H1 (cell line): ENCODE data around the gene RHEX. TPM values are rescaled to one million over a fixed set of nuclear protein-coding genes. Genes with fewer than 3 reads are reported as not detected.
"Not testable (repeated sequence)": the region's sequence is repeated elsewhere in the genome, so short reads cannot be mapped to it uniquely, and the experiment has no call there.

Experiments used
- CTCF ChIA-PET: fragments of 300-600 bp; sonication (Branson Sonifier 250); formaldehyde crosslinking; loops from one replicate; lab custom pipeline; 2021; ENCODE audit not compliant: partially characterized antibody; lab: Charles Lee
- POLR2A ChIA-PET: fragments of 300-600 bp; sonication (Branson Sonifier 250); formaldehyde crosslinking; loops from one replicate; lab custom pipeline; 2021; ENCODE audit warnings: inconsistent platforms; ENCODE audit not compliant: partially characterized antibody; lab: Charles Lee
- DNase-seq, 2 experiments: peaks; one replicate each; pipeline versions ENCODE4 v3.0.0 to v3.0.0-alpha.2; 2010 to 2022; ENCODE audit warnings: low spot score in 2 of 2, low read depth in 1 of 2, mixed read lengths in 1 of 2
- FAIRE-seq: peaks from 2 replicates; lab custom pipeline; 2011; peaks lifted over from hg19 to GRCh38; lab: Jason Lieb, UNC
- H2AFZ ChIP-seq: 2 replicates; pipeline ENCODE4 v1.8.1; 2012; ENCODE audit warnings: low read length, inconsistent platforms
- H2AK5ac ChIP-seq: 2 replicates; pipeline ENCODE4 v1.6.1; 2013; ENCODE audit warnings: low read depth, low read length
- H2BK120ac ChIP-seq: replicated peaks from 2 replicates; pipeline ENCODE3; 2013; ENCODE audit warnings: low read depth, low read length, inconsistent platforms
- H2BK12ac ChIP-seq: 2 replicates; pipeline ENCODE4 v1.6.1; 2013; ENCODE audit warnings: low read depth, low read length
- H2BK15ac ChIP-seq: 2 replicates; pipeline ENCODE4 v1.6.1; 2013; ENCODE audit warnings: low read length
- H2BK20ac ChIP-seq: 2 replicates; pipeline ENCODE4 v1.6.1; 2013; ENCODE audit warnings: low read length
- H2BK5ac ChIP-seq: 2 replicates; pipeline ENCODE4 v1.6.1; 2013; ENCODE audit warnings: low read depth, low read length
- H3K14ac ChIP-seq: 2 replicates; pipeline ENCODE4 v1.6.1; 2013; ENCODE audit warnings: inconsistent platforms; ENCODE audit not compliant: insufficient read length
- H3K18ac ChIP-seq: 2 replicates; pipeline ENCODE4 v1.6.1; 2013; ENCODE audit warnings: low read length; ENCODE audit errors: extremely low read depth
- H3K23ac ChIP-seq: 2 replicates; pipeline ENCODE4 v1.6.1; 2013; ENCODE audit warnings: inconsistent platforms; ENCODE audit not compliant: insufficient read length
- H3K23me2 ChIP-seq: 2 replicates; pipeline ENCODE4 v1.6.1; 2013; ENCODE audit warnings: low read depth, low read length
- H3K27ac ChIP-seq: 2 replicates; pipeline ENCODE4 v1.6.1; 2011; ENCODE audit warnings: low read depth, low read length, inconsistent platforms
- H3K27me3 ChIP-seq, 4 experiments: replicated peaks in 1 of 4; 1 replicate in 1 of 4; 2 replicates in 3 of 4; pipeline versions ENCODE4 v1.6.1 to v1.8.1; 2011 to 2013; ENCODE audit warnings: low read length in 3 of 4, mild to moderate bottlenecking in 3 of 4, inconsistent platforms in 2 of 4, mixed read lengths in 2 of 4, moderate library complexity in 1 of 4; ENCODE audit not compliant: control insufficient read depth in 3 of 4, insufficient read depth in 3 of 4; ENCODE audit errors: extremely low read depth in 1 of 4
- H3K36me3 ChIP-seq, 4 experiments: 2 replicates each; pipeline versions ENCODE4 v1.6.1 to v1.8.1; 2011 to 2013; ENCODE audit warnings: mild to moderate bottlenecking in 4 of 4, low read length in 3 of 4, moderate library complexity in 2 of 4, control low read depth in 1 of 4, inconsistent platforms in 1 of 4; ENCODE audit not compliant: insufficient read depth in 4 of 4, control insufficient read depth in 2 of 4
- H3K4ac ChIP-seq: replicated peaks from 2 replicates; pipeline ENCODE3; 2013; ENCODE audit warnings: low read length, low read depth, mixed read lengths, inconsistent platforms; ENCODE audit not compliant: insufficient read length
- H3K4me1 ChIP-seq, 4 experiments: replicated peaks in 1 of 4; 1 replicate in 1 of 4; 2 replicates in 3 of 4; pipeline versions ENCODE4 v1.6.1 to v1.8.1; 2011 to 2013; ENCODE audit warnings: low read length in 3 of 4, inconsistent platforms in 2 of 4, mixed read lengths in 1 of 4; ENCODE audit not compliant: insufficient read depth in 4 of 4, control insufficient read depth in 3 of 4
- H3K4me2 ChIP-seq, 2 experiments: 2 replicates each; pipeline versions ENCODE4 v1.6.1 to v1.8.1; 2011 to 2013; ENCODE audit warnings: low read depth in 2 of 2, low read length in 2 of 2, control low read depth in 1 of 2, inconsistent platforms in 1 of 2, mild to moderate bottlenecking in 1 of 2; ENCODE audit not compliant: insufficient read depth in 1 of 2
- H3K4me3 ChIP-seq, 4 experiments: fragments of 200-600, 300-600 bp in 1 of 4; sonication (generic), shearing (Covaris generic), sonication (Bioruptor Twin) in 1 of 4; 2 replicates each; pipeline versions ENCODE4 v1.5.1 to v1.8.1; 2011 to 2016; ENCODE audit warnings: low read length in 4 of 4, low read depth in 3 of 4, control low read depth in 2 of 4, inconsistent platforms in 2 of 4, mild to moderate bottlenecking in 2 of 4, mixed read lengths in 1 of 4, moderate library complexity in 1 of 4; ENCODE audit not compliant: insufficient read depth in 2 of 4; ENCODE audit errors: extremely low read depth in 1 of 4
- H3K56ac ChIP-seq: replicated peaks from 2 replicates; pipeline ENCODE3; 2013; ENCODE audit warnings: low read depth, mild to moderate bottlenecking, mixed read lengths, low read length, inconsistent platforms; ENCODE audit not compliant: insufficient read length
- H3K79me1 ChIP-seq: 2 replicates; pipeline ENCODE4 v1.6.1; 2013; ENCODE audit warnings: low read depth, low read length, control low read depth
- H3K79me2 ChIP-seq, 2 experiments: 2 replicates each; pipeline versions ENCODE4 v1.6.1 to v1.8.1; 2012 to 2013; ENCODE audit warnings: low read length in 2 of 2, mild to moderate bottlenecking in 2 of 2, inconsistent platforms in 1 of 2; ENCODE audit not compliant: insufficient read depth in 2 of 2, control insufficient read depth in 1 of 2
- H3K9ac ChIP-seq, 4 experiments: replicated peaks in 1 of 4; 1 replicate in 1 of 4; 2 replicates in 3 of 4; pipeline versions ENCODE4 v1.6.1 to v1.8.1; 2011 to 2013; ENCODE audit warnings: low read depth in 3 of 4, low read length in 3 of 4, control low read depth in 2 of 4, mild to moderate bottlenecking in 2 of 4, moderate library complexity in 2 of 4, inconsistent platforms in 1 of 4; ENCODE audit errors: extremely low read depth in 1 of 4
- H3K9me3 ChIP-seq, 2 experiments: 2 replicates each; pipeline versions ENCODE4 v1.6.1 to v1.8.1; 2012 to 2013; ENCODE audit warnings: mild to moderate bottlenecking in 2 of 2, moderate library complexity in 2 of 2, control low read depth in 1 of 2, inconsistent platforms in 1 of 2, low read depth in 1 of 2, low read length in 1 of 2, mixed read lengths in 1 of 2; ENCODE audit not compliant: insufficient read depth in 2 of 2
- H4K20me1 ChIP-seq, 2 experiments: replicated peaks in 1 of 2; 2 replicates each; pipeline versions ENCODE3 to v1.8.1; 2011 to 2013; ENCODE audit warnings: inconsistent platforms in 2 of 2, low read length in 2 of 2, mild to moderate bottlenecking in 1 of 2; ENCODE audit not compliant: insufficient read depth in 2 of 2, control insufficient read depth in 1 of 2
- H4K5ac ChIP-seq: 2 replicates; pipeline ENCODE4 v1.6.1; 2013; ENCODE audit warnings: low read length, low read depth, mixed read lengths, inconsistent platforms; ENCODE audit not compliant: insufficient read length
- H4K8ac ChIP-seq: 2 replicates; pipeline ENCODE4 v1.8.0; 2013; ENCODE audit warnings: mild to moderate bottlenecking, moderate library complexity, low read length, inconsistent platforms; ENCODE audit not compliant: insufficient read depth; ENCODE audit errors: extremely low read depth
- H4K91ac ChIP-seq: replicated peaks from 2 replicates; pipeline ENCODE3; 2013; ENCODE audit warnings: low read length, mixed read lengths, inconsistent platforms; ENCODE audit not compliant: insufficient read length
- WGBS, 2 experiments: shearing (Covaris generic) in 1 of 2; methylation state at CpG; one replicate each; pipeline versions ENCODE4 v1.1.6 to v1.1.7; 2013 to 2015; ENCODE audit warnings: low lambda C conversion rate in 2 of 2, mixed read lengths in 2 of 2, inconsistent platforms in 1 of 2, low coverage in 1 of 2, missing lambda C conversion rate in 1 of 2; ENCODE audit not compliant: insufficient replicate concordance in 2 of 2, insufficient coverage in 1 of 2, insufficient read length in 1 of 2; ENCODE audit errors: extremely low coverage in 1 of 2, missing lambda C conversion rate in 1 of 2; 5-methylcytosine and 5-hydroxymethylcytosine counted together
- polyA plus RNA-seq, 7 experiments: library from polyadenylated mRNA; depleted of rRNA in 3 of 7; stranded (reverse) in 5 of 7; unstranded in 2 of 7; fragments of >200 nt in 5 of 7; fragments of 200-250 nt in 2 of 7; gene quantifications; 1 replicate in 5 of 7; 2 replicates in 1 of 7; 4 replicates in 1 of 7; pipeline versions ENCODE4 v1.2.1 to v1.2.3, GENCODE V29; 2011 to 2013; ENCODE audit warnings: missing spikeins in 2 of 7, mixed read lengths in 2 of 7
- total RNA-seq: library from RNA; stranded (reverse); fragmentation: NEBNext Ultra II Directional; extraction: Animal tissue kit (Norgen Biotek cat#: 25700); gene quantifications from 2 replicates; pipeline ENCODE4 v1.2.1, GENCODE V29; 2021

The RHEX gene
- total and polyA plus RNA-seq, 2 of the 8 experiments (the other 6 are each of a cell fraction or from before 2014, with no cell fraction given) = not detected

DNA sequence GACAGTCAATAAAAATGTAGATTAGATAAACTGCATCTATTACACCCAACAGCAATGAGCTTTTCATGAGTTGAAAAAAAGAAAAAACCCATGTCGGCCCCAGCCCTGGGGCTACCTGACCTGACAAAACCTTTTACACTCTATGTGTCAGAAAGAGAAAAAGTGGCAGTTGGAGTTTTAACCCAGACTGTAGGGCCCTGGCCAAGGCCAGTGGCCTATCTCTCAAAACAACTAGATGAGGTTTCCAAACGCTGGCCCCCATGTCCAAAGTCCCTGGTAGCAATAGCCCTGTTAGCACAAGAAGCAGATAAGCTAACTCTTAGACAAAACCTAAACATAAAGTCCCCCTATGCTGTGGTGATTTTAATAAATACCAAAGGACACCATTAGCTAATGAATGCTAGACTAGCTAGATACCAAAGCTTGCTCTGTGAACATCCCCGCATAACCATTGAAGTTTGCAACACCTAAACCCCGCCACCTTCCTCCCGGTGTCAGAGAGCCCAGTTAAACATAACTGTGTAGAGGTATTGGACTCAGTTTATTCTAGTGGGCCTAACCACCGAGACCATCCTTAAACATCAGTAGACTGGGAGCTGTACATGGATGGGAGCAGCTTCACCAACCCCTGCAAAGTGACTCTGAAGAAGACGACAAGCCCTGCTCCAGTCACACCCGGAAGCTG lies 2.8 kb downstream of the RHEX start:
- H3K79me2 ChIP-seq, H4K5ac ChIP-seq, FAIRE-seq, H3K56ac ChIP-seq, DNase-seq, H3K36me3 ChIP-seq, H3K27me3 ChIP-seq, H3K79me1 ChIP-seq, H4K91ac ChIP-seq, H3K4me1 ChIP-seq, H2BK15ac ChIP-seq, H4K8ac ChIP-seq, H2AK5ac ChIP-seq, H3K9ac ChIP-seq, H2BK12ac ChIP-seq, H3K18ac ChIP-seq, H3K9me3 ChIP-seq, H2BK120ac ChIP-seq, H2BK20ac ChIP-seq, H3K27ac ChIP-seq, H3K4me3 ChIP-seq, H2BK5ac ChIP-seq, POLR2A ChIA-PET, H3K14ac ChIP-seq, H4K20me1 ChIP-seq, H3K23ac ChIP-seq, H3K23me2 ChIP-seq, H3K4me2 ChIP-seq, H3K4ac ChIP-seq: not testable (repeated sequence)
- 83% methylated on average over 8 of the region's 8 CpGs; no CpG with 5 or more reads in 1 of the 2 experiments for WGBS, 2 experiments
- CTCF ChIA-PET = interaction anchor here (0.6 to 2.9 kb wide), 14 partner anchors 12 to 446 kb away, joined by 3 to 10 read pairs (median 3); no protein-coding TSS in a partner anchor
- 0 out of 2 replicates have a peak overlapping the region, but pooled peaks have one; percentile 14 for H2AFZ ChIP-seq
